Activated CD8-positive, alpha-beta memory T cell treated with anti-CD3 and anti-CD28 coated beads for 36 hours (primary cell): Measurements from ENCODE around the gene SLC25A38. TPM values are rescaled to one million over a fixed set of nuclear protein-coding genes. Genes with fewer than 3 reads are reported as not detected.
"Not testable (repeated sequence)": the region's sequence is repeated elsewhere in the genome, so short reads cannot be mapped to it uniquely, and the experiment has no call there.

Source experiments
- CTCF ChIA-PET: fragments of 350-600 bp; sonication (Branson Sonifier 250); formaldehyde crosslinking; loops from one replicate; lab custom pipeline; 2021; ENCODE audit warnings: antibody characterized with exemption; lab: Charles Lee
- POLR2A ChIA-PET: fragments of 350-600 bp; sonication (Branson Sonifier 250); formaldehyde crosslinking; loops from one replicate; lab custom pipeline; 2021; ENCODE audit warnings: antibody characterized with exemption; lab: Charles Lee
- total RNA-seq, 2 experiments: library from RNA; stranded (reverse); gene quantifications; one replicate each; pipeline ENCODE4 v1.2.3, GENCODE V29; 2021

The SLC25A38 gene
- total RNA-seq, 2 experiments from 2014 or later, result 53.9 to 56.7 TPM

- POLR2A ChIA-PET, result interaction anchor here (0.5 kb wide), 1 partner anchor 8 kb away, joined by 4 read pairs; no protein-coding TSS in a partner anchor
- CTCF ChIA-PET, result interaction anchor here (1.5 kb wide), 1 partner anchor 81 kb away, joined by 4 read pairs; no protein-coding TSS in a partner anchor
These were observed 33.8 kb downstream of the SLC25A38 start for GRCh38 chr3:39416998-39417397.

GRCh38 chr3:39418556-39419225 lies 35.5 kb downstream of the SLC25A38 start:
- POLR2A ChIA-PET, CTCF ChIA-PET: not testable (repeated sequence)

- CTCF ChIA-PET, result no interaction called here
- POLR2A ChIA-PET, result no interaction called here
These were observed 36.7 kb downstream of the SLC25A38 start for GRCh38 chr3:39419742-39420315.

- POLR2A ChIA-PET, result no interaction called here
- CTCF ChIA-PET, result no interaction called here
These were observed 37.4 kb downstream of the SLC25A38 start for GRCh38 chr3:39420543-39420942.

DNA sequence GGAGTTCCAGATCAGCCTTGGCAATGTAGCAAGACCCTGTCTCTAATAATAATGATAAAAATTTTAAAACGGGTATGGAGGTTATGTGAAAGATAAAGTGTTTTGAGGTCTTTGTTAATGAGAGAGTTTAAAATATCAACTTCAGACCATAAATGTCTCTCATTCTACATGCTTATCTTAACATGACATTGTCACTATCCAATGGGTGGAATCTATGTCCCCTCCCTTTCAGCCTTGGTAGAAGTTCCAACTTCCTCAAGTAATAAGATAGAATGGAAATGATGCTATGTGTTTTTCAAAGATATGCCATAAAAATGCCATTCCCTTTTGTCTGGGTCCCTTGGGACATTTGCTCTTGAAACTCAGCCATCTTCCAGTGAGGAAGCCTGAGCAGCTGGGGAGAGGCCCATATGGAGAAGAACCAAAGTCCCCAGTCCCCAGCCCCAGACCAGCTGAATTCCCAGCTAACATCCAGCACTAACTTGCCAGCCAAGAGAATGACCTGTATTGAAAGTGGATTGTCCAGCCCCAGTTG lies 40.3 kb downstream of the SLC25A38 start:
- CTCF ChIA-PET, result no interaction called here
- POLR2A ChIA-PET, result no interaction called here

GRCh38 chr3:39426312-39426711 lies 43.1 kb downstream of the SLC25A38 start:
- CTCF ChIA-PET, result no interaction called here
- POLR2A ChIA-PET, result no interaction called here

GRCh38 chr3:39427506-39427905 lies 44.3 kb downstream of the SLC25A38 start:
- POLR2A ChIA-PET, result no interaction called here
- CTCF ChIA-PET, result no interaction called here

- POLR2A ChIA-PET, result no interaction called here
These were observed 45.6 kb downstream of the SLC25A38 start for GRCh38 chr3:39428745-39429201.

GRCh38 chr3:39429466-39429865 lies 46.3 kb downstream of the SLC25A38 start:
- POLR2A ChIA-PET, result no interaction called here
- CTCF ChIA-PET, result interaction anchor here (1.1 kb wide), 1 partner anchor 10 kb away, joined by 3 read pairs; no protein-coding TSS in a partner anchor

More at GRCh38 chr3:39428745-39429201, 45.6 kb downstream of the SLC25A38 start:
- CTCF ChIA-PET, result no interaction called here

DNA sequence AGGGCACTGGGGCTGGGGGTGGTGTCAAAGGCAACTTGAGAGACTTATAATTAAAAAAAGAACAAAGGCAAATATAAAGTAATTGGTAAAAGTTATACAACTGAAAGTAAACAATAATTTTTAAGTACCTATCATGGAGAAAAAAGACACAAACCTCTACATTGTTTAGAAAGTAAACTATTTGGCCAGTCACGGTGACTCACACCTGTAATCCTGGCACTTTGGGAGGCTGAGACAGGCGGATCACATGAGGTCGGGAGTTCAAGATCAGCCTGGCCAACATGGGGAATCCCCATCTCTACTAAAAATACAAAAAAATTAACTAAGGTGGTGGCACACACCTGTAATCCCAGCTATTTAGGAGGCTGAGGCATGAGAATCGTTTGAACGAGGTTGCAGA lies 49.2 kb downstream of the SLC25A38 start:
- ChIA-PET POLR2A (no interaction called here), CTCF (no interaction called here)

DNA sequence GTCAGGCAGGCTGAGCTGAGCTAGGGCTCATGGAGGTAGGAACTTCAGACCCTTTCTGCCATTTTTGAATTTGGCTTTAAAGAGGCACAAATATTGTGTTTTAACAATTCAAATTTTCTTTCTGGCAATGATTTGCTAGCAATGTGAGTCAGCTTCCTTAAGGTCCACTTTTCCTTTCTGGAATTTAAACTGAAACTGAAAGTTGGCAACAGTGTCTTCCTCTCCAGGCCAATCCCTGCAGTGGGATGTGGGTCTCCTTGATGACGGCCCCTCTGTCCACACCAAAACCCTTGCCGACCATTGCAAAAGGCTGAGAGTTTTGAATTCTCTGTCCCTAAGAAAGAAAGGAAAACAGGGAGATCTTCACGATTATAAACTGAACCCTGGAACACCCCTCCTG lies 50.5 kb downstream of the SLC25A38 start:
- POLR2A ChIA-PET, result no interaction called here
- CTCF ChIA-PET, result no interaction called here

DNA sequence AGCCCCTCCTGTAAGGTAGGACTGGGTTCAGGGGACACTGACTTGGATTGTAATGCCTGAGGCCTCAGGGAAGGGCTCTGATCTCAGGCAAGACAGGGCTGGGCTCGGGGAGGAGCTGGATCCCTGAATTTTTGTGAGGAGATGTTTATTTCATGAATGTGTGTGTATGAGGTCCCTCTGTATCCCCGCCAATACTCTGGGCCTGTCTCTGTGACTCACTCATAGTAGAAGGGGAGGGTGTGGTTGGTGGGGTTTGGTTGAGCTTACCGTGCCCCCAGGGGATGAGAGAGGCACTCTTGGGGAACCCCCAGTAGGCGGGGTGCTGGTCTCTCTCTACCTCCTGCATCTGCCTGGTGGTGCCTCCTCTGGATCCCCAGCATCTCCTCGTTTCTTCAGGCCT lies 51.4 kb downstream of the SLC25A38 start:
- CTCF ChIA-PET, result no interaction called here

GRCh38 chr3:39435006-39435748 lies 52.0 kb downstream of the SLC25A38 start:
- ChIA-PET POLR2A (no interaction called here), CTCF (interaction anchor here (1.0 kb wide), 1 partner anchor 13 kb away, joined by 5 read pairs; no protein-coding TSS in a partner anchor)

More for the DNA sequence above, 51.4 kb downstream of the SLC25A38 start:
- POLR2A ChIA-PET, result no interaction called here

GRCh38 chr3:39438880-39439279 lies 55.7 kb downstream of the SLC25A38 start:
- ChIA-PET CTCF (interaction anchor here (0.8 to 1.1 kb wide), 2 partner anchors 9 kb away, joined by 3 to 5 read pairs; no protein-coding TSS in a partner anchor), POLR2A (no interaction called here)

DNA sequence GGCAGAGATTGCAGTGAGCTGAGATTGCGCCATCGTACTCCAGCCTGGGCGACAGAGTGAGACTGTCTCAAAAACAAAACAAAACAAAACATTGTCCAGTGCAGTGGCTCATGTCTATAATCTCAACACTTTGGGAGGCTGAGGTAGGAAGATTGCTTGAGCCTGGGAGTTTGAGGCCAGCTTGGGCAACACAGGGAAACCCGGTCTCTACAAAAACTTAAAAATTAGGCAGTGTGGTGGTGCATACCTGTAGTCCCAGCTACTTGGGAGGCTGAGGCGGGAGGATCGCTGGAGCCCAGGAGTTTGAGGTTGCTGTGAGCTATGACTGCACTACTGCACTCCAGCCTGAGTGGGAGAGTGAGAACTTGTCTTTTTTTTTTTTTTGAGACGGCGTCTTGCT lies 57.1 kb downstream of the SLC25A38 start:
- POLR2A ChIA-PET, result no interaction called here
- CTCF ChIA-PET, result no interaction called here

DNA sequence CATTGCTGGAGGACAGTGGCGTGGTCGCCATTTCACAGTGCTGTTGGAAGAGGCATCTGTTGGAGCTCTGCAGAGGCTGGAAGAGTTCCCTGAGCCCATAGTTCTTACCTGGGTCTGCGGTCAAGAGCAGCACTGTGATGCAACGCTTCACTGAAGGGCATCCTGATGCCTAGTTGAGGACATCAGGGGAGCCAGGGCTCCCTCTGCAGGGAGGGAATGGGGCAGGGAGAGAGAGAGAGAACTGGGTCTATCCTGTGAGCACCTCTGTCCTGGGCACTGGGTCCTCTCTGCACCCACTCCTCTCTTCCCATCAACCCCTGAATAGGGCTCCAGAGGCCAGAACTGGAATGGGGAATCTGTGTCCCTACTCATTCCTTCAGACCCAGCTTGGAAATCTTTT lies 60.4 kb downstream of the SLC25A38 start:
- POLR2A ChIA-PET, result no interaction called here

DNA sequence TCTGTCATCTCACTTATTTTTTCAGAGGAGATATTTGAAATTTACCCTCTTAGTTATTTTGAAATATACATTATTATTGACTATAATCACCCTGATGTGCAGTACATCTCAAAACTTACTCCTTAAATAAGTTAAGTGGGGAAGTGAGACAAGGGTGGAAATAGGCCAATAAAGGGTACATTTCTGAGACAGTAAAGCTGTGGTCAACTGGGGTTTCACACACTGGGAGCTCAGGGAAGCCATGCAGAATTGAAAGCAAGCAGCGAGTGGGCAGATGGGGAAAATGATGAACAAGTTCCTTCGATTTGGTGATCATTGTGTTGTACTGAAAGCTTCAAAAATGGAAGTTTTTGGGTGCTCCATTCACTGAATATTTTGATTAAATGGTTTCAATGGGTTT lies 62.8 kb downstream of the SLC25A38 start:
- ChIA-PET CTCF (interaction anchor here (1.0 kb wide), 1 partner anchor 53 kb away, joined by 4 read pairs; no protein-coding TSS in a partner anchor), POLR2A (no interaction called here)

More for the DNA sequence above, 60.4 kb downstream of the SLC25A38 start:
- CTCF ChIA-PET, result no interaction called here

GRCh38 chr3:39446444-39446843 lies 63.3 kb downstream of the SLC25A38 start:
- CTCF ChIA-PET, result interaction anchor here (0.6 to 1.5 kb wide), 3 partner anchors 53 to 1962 kb away, joined by 3 to 4 read pairs (median 3); no protein-coding TSS in a partner anchor
- POLR2A ChIA-PET, result no interaction called here
